ENCODE measurements around the gene STAM2.
"Not testable (repeated sequence)": the region's sequence is repeated elsewhere in the genome, so short reads cannot be mapped to it uniquely, and the experiment has no call there.

STAM2 gene

DNA sequence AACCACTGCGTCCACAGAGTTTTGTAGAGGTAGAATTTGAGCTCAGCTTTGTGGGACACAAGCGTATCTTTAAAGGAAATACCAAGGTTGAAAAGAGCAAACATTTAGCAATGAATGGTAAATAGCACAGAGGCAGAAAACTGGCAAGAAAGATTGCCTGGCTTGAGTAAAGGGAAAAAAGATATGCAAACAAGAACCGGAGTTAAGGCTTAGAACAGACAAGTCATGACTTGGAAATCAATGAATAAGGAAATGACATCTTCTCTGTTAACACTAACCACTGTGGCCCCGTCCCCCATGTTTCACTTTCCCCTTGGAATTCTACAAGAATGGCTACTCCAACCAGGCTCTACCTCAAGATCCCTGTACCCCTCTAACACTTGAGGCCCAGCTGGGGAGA, 3.8 kb downstream of the STAM2 start:
- no peak for DNase-seq

DNA sequence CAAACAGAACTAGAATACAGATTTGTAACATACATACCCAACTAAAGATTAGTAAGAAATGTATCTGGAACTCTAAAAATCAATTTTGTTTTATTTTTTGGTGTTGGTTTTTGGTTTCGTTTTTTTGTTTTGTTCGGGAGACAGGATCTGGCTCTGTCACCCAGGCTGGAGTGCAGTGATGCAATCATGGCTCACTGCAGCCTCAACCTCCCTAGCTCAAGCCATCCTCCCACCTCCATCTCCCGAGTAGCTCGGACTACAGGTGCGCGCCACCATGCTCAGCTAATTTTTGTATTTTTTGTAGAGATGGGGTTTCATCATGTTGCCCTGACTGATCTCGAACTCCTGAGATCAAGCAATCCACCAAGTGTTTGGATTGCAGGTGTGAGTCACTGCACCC, 6.4 kb downstream of the STAM2 start:
- not testable (repeated sequence) for DNase-seq

GRCh38 chr2:152167470-152167869, 8.1 kb downstream of the STAM2 start:
- not testable (repeated sequence) for DNase-seq

- DNase-seq = no peak
Measured at GRCh38 chr2:152167065-152167464, 8.5 kb downstream of the STAM2 start.

DNA sequence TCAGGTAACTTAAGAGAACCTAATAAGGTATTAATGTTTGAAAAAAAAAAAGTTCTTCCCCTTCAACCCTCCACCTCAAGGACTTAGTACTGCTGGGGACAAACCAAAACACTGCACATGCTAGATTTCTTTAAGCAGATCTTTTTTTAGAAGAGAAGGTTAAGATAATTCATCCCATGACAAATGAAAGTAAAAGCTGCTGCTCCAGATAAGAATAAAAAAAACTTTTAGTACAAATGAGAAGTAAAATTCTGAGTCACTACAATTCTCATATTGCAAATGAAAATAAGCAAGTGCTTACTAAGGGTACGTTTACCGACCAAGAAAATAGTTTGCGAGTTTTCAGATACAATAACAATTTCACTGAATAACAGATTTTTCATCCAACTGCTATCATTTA, 8.9 kb downstream of the STAM2 start:
- no peak for DNase-seq

- no peak for DNase-seq
Measured at GRCh38 chr2:152165780-152166179, 9.8 kb downstream of the STAM2 start.

DNA sequence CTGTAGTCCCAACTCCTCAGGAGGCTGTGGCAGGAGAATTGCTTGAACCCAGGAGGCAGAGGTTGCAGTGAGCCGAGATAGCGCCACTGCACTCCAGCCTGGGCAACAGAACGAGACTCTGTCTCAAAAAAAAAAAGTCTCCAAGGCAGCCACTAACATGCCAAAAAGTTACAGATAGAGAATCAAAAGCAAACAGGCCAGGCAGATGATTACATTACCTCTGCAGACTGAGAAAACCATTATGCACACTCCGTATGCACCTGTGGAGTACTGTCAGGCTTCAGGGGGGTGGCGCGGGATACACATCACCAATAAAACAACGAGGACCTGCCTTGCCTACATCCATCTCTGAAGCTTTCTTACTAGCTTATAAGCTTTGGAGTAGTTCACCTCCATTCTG, 10.3 kb downstream of the STAM2 start:
- no peak for DNase-seq

DNA sequence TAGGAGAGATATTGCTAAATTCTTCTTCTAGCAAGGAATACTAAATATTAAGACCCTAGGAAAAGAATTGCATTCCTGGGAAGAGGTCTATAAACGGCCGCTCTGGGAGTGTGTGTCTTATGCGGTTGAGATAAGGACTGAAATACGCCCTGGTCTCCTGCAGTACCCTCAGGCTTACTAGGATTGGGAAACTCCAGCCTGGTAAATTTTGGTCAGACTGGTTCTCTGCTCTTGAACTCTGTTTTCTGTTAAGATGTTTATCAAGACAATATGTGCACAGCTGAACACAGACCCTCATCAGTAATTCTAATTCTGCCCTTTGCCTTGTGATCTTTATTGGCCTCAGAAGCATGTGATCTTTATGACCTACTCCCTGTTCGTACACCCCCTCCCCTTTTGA, 11.9 kb downstream of the STAM2 start:
- DNase-seq = not testable (repeated sequence)

- no peak for DNase-seq
Measured at GRCh38 chr2:152162141-152162540, 13.4 kb downstream of the STAM2 start.

DNA sequence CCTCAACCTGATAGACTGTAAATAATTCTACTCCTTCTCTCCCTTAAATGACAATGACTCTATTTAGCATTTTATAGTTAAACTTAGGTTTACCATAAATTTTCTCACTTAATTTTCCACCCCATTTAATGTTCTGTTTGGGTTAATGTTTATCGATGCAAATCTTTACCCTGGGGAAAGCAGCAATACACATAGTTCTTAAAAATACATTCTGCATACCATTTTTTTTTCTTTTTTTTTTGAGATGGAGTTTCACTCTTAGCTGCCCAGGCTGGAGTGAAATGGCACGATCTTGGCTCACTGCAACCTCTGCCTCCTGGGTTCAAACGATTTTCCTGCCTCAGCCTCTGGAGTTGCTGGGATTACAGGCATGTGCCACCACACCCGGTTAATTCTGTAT, 14.0 kb downstream of the STAM2 start:
- no peak for DNase-seq

GRCh38 chr2:152160378-152160777, 15.2 kb downstream of the STAM2 start:
- DNase-seq = not testable (repeated sequence)

DNA sequence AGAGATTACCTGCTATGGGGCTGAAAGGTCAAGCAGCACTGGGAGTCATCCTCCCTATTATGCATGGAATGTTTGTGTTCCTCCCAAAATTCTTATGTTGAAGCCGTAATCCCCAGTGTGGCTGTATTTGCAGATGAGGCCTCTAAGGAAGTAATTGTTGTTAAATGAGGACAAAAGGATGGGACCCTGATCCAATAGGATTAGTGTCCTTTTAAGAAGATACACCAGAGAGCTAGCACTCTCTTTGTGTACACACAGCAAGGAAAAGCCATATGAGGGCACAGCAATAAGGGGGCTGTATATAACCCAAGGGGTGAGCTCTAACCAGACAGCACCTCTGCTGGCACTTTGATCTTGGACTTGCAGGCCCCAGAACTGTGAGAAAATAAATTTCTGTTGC, 18.3 kb downstream of the STAM2 start:
- DNase-seq = no peak

DNA sequence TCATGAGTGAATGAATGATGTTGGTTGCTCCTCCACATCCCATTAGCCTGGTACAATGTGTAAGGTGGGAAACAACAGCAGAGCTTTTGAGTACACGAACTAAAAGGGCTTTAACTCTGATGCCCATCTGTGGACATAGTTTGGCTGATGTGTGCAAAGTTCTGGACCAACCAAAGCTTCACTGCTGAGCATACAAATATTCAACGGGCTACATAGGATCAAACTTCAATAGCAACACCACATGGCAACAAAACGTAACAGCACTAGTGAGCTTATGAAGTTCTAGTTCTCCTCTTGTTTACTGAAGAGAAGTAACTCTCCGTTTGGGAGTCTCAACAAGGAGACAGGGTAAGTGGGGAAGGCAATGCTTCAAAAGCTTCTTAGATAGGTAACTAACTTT, 20.4 kb downstream of the STAM2 start:
- DNase-seq = no peak

- no peak for DNase-seq
Measured at GRCh38 chr2:152154462-152154861, 21.1 kb downstream of the STAM2 start.

- no peak for DNase-seq
Measured at GRCh38 chr2:152134488-152135280, 40.9 kb downstream of the STAM2 start.

DNA sequence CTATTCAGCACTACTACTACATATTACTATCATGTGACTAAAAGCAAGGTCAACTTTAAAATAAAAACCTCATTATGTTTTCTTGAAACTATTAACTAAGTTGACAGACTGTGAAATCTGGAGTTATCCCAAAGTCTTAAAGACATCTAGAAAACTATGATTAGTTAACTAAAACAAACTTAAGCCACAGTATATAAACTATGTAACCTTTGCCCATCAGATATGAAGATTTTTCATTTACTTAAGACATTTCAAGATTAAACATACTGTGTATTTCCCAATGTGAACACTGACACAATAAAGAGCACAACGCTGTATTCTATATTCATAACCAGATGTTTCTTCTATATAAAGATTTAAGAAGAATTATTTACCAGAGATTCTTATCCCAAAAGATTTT, 43.3 kb downstream of the STAM2 start:
- DNase-seq = no peak

DNA sequence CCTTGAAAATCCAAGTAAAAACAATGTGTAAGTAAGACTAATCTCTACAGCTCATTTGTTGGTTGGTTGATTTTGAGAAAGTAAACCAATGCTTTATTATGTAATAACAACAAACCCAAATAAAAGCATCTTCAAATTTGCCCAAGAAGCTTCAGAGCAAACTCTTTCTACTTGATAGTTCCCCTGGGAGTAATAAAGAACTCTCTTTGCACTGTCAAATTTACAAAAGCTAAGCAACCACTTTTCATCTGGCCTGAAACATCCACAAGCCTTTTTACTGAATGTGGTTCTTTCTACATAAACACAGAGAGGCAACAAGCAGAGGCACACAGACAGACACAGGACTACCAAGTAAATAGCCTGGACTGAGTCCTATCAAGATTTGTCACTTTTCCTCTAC, 47.9 kb downstream of the STAM2 start:
- no peak for DNase-seq

- no peak for DNase-seq
Measured at GRCh38 chr2:152126664-152127063, 48.9 kb downstream of the STAM2 start.

GRCh38 chr2:152122161-152122560, 53.4 kb downstream of the STAM2 start:
- DNase-seq = no peak

DNA sequence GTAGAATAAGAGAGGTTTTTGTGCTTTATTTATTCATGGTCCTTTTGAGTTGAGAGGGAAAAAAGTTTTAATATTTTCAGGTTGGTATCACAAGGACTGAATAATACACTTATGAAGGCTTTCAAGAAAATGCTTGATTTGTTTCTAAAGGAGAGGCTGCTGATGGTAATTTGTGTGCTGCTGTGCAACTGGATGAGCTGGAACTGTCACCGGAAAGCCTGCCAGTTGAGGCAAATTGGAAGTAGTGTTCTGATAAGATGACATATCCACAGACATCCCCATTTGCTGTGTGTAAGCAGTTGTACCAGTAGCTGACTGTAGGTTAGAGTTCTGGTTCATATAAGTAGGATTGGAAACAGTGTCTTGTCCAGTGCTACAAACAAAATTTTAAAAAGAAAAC, 55.1 kb downstream of the STAM2 start:
- DNase-seq = no peak

GRCh38 chr2:152115952-152116351, 59.6 kb downstream of the STAM2 start:
- DNase-seq = no peak

- DNase-seq = no peak
Measured at GRCh38 chr2:152114366-152114765, 61.2 kb downstream of the STAM2 start.

DNA sequence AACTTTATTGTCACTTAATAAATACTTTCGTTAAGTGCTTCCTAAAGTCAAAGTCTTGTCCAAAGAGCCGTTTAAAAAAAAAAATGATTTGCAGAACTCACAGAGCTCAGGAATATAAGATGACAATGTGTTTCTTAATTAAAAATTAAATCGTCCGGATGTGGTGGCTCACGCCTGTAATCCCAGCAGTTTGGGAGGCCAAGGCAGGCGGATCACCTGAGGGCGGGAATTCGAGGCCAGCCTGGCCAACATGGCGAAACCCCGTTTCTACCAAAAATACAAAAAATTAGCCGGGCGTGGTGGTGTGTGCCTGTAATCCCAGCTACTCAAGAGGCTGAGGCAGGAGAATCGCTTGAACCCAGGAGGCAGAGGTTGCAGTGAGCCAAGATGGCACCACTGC, 68.4 kb downstream of the STAM2 start:
- DNase-seq = not testable (repeated sequence)

DNA sequence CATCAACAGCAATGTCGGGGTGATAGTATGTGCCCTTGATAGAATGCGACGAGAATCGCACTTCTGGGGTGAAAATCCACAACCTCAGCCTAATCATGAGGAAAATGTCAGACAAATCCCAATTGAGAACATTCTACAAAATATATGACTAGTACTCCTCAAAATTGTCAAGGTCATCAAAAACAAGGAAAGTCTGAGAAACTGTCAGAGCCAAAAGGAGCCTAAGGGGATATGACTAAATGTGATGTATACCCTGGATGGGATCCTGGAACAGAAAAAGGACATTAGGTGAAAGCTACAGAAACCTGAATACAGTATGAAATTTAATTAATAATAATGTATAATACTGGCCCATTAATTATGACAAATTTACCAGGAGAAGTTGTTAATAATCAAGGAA, 69.1 kb downstream of the STAM2 start:
- DNase-seq = no peak

- DNase-seq = no peak
Measured at GRCh38 chr2:152103271-152103670, 72.3 kb downstream of the STAM2 start.
